Neural progenitor cell (in vitro differentiated cells): ENCODE data around the gene MSL1. TPM values are rescaled to one million over a fixed set of nuclear protein-coding genes. Genes with fewer than 3 reads are reported as not detected.

ENCODE experiments used
- DNase-seq: peaks from one replicate; pipeline ENCODE4 v3.0.0-alpha.2; 2016; ENCODE audit warnings: low spot score
- H2AFZ ChIP-seq: fragments of 200-600 bp; sonication (generic); replicated peaks from 2 replicates; pipeline ENCODE4 v1.6.1; 2016; ENCODE audit warnings: antibody characterized with exemption
- H3F3A ChIP-seq: fragments of 200-600 bp; sonication (generic); 2 replicates; pipeline ENCODE4 v1.6.1; 2016; ENCODE audit warnings: antibody characterized with exemption, low read depth
- H3K27ac ChIP-seq: fragments of 200-600 bp; sonication (generic); 2 replicates; pipeline ENCODE4 v1.5.1; 2016; ENCODE audit warnings: mild to moderate bottlenecking
- H3K27me3 ChIP-seq: fragments of 200-600 bp; sonication (generic); 2 replicates; pipeline ENCODE4 v1.6.1; 2016; ENCODE audit warnings: mild to moderate bottlenecking, moderate library complexity
- H3K36me3 ChIP-seq: fragments of 200-600 bp; sonication (generic); 2 replicates; pipeline ENCODE4 v1.5.1; 2016
- H3K4me1 ChIP-seq: fragments of 200-600 bp; sonication (generic); 2 replicates; pipeline ENCODE4 v1.6.1; 2016; ENCODE audit warnings: mixed run types
- H3K4me2 ChIP-seq: fragments of 200-600 bp; sonication (generic); 2 replicates; pipeline ENCODE4 v1.6.1; 2016
- H3K4me3 ChIP-seq: fragments of 200-600 bp; sonication (generic); 2 replicates; pipeline ENCODE4 v1.5.1; 2016
- H3K79me2 ChIP-seq: fragments of 200-600 bp; sonication (generic); 2 replicates; pipeline ENCODE4 v1.6.1; 2016; ENCODE audit warnings: low read depth
- H3K9ac ChIP-seq: fragments of 200-600 bp; sonication (generic); 2 replicates; pipeline ENCODE4 v1.6.1; 2016
- H3K9me3 ChIP-seq: fragments of 200-600 bp; sonication (generic); 2 replicates; pipeline ENCODE4 v1.5.1; 2016; ENCODE audit warnings: low read depth
- H4K20me1 ChIP-seq: fragments of 200-600 bp; sonication (generic); 2 replicates; pipeline ENCODE4 v1.6.1; 2016; ENCODE audit warnings: low read depth
- H3K27ac Mint-ChIP-seq: 3 replicates; pipeline ENCODE4 v1.8.0; 2021; ENCODE audit warnings: mixed read lengths
- H3K27me3 Mint-ChIP-seq: 2 replicates; pipeline ENCODE4 v1.8.0; 2022; ENCODE audit warnings: low read depth, mild to moderate bottlenecking, inconsistent platforms, moderate library complexity, mixed read lengths; ENCODE audit not compliant: insufficient read depth
- H3K36me3 Mint-ChIP-seq: 3 replicates; pipeline ENCODE4 v1.8.0; 2021; ENCODE audit warnings: mixed read lengths
- H3K4me1 Mint-ChIP-seq: 3 replicates; pipeline ENCODE4 v1.8.0; 2021; ENCODE audit warnings: mixed read lengths
- H3K4me3 Mint-ChIP-seq: 3 replicates; pipeline ENCODE4 v1.8.0; 2021; ENCODE audit warnings: mild to moderate bottlenecking, moderate library complexity, mixed read lengths
- H3K9me3 Mint-ChIP-seq: 3 replicates; pipeline ENCODE4 v1.8.0; 2020; ENCODE audit warnings: mixed read lengths
- EZH2 ChIP-seq: fragments of 200-600 bp; sonication (generic); IDR thresholded peaks from 2 replicates; pipeline ENCODE4 v1.6.1; 2017; ENCODE audit warnings: antibody characterized with exemption, mild to moderate bottlenecking, moderate library complexity
- EZH2phosphoT487 ChIP-seq: fragments of 200-600 bp; sonication (generic); IDR thresholded peaks from 2 replicates; pipeline ENCODE4 v1.6.1; 2017; ENCODE audit warnings: antibody characterized with exemption
- total RNA-seq: library from RNA; depleted of rRNA; stranded (reverse); fragments of >200 nt; gene quantifications from 2 replicates; pipeline ENCODE4 v1.2.3, GENCODE V29; 2015; ENCODE audit warnings: low replicate concordance
- TF ChIP-seq, protein P1 (sequence below): fragments of 200-600 bp; sonication (generic); IDR thresholded peaks from 2 replicates; pipeline ENCODE4 v1.5.1; 2017; ENCODE audit warnings: antibody characterized with exemption, mild to moderate bottlenecking

MSL1 gene
- total RNA-seq, 1 donor from 2014 or later, result 190 TPM

DNA sequence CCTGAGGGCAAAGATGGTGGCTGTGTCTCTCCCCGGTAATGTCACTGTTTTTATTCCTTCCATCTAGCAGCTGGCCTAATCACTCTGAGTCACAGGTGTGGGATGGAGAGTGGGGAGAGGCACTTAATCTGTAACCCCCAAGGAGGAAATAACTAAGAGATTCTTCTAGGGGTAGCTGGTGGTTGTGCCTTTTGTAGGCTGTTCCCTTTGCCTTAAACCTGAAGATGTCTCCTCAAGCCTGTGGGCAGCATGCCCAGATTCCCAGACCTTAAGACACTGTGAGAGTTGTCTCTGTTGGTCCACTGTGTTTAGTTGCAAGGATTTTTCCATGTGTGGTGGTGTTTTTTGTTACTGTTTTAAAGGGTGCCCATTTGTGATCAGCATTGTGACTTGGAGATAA is 50.0 kb downstream of the MSL1 start:
- no peaks in the 10 kb centered on the region for H3K27me3 ChIP-seq
- no peak overlapping the region for H3K4me2 ChIP-seq
- no peak overlapping the region for H3K27ac ChIP-seq
- TF ChIP-seq, protein P1, sequence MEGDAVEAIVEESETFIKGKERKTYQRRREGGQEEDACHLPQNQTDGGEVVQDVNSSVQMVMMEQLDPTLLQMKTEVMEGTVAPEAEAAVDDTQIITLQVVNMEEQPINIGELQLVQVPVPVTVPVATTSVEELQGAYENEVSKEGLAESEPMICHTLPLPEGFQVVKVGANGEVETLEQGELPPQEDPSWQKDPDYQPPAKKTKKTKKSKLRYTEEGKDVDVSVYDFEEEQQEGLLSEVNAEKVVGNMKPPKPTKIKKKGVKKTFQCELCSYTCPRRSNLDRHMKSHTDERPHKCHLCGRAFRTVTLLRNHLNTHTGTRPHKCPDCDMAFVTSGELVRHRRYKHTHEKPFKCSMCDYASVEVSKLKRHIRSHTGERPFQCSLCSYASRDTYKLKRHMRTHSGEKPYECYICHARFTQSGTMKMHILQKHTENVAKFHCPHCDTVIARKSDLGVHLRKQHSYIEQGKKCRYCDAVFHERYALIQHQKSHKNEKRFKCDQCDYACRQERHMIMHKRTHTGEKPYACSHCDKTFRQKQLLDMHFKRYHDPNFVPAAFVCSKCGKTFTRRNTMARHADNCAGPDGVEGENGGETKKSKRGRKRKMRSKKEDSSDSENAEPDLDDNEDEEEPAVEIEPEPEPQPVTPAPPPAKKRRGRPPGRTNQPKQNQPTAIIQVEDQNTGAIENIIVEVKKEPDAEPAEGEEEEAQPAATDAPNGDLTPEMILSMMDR, result no peak
- TF ChIP-seq EZH2, result no peak
- no peak for TF ChIP-seq EZH2phosphoT487
- no peak for DNase-seq
- Mint-ChIP-seq H3K9me3 (no peaks in the 10 kb centered on the region), H3K4me3 (no peak overlapping the region), H3K36me3 (peaks cover 36% of the 10 kb centered on the region), H3K27me3 (peaks cover 2% of the 10 kb centered on the region), H3K27ac (no peak overlapping the region), H3K4me1 (peaks cover 28% of the 10 kb centered on the region)
- no peaks in the 10 kb centered on the region for H3K9me3 ChIP-seq
- H3K9ac ChIP-seq, result no peak overlapping the region
- peaks cover 27% of the 10 kb centered on the region for H4K20me1 ChIP-seq
- peaks cover 3% of the 10 kb centered on the region for H3K79me2 ChIP-seq
- H2AFZ ChIP-seq, result no peak overlapping the region
- H3K36me3 ChIP-seq, result peaks cover 15% of the 10 kb centered on the region
- H3K4me1 ChIP-seq, result peaks cover 22% of the 10 kb centered on the region
- peaks cover 73% of the 10 kb centered on the region for H3F3A ChIP-seq
- H3K4me3 ChIP-seq, result no peak overlapping the region

DNA sequence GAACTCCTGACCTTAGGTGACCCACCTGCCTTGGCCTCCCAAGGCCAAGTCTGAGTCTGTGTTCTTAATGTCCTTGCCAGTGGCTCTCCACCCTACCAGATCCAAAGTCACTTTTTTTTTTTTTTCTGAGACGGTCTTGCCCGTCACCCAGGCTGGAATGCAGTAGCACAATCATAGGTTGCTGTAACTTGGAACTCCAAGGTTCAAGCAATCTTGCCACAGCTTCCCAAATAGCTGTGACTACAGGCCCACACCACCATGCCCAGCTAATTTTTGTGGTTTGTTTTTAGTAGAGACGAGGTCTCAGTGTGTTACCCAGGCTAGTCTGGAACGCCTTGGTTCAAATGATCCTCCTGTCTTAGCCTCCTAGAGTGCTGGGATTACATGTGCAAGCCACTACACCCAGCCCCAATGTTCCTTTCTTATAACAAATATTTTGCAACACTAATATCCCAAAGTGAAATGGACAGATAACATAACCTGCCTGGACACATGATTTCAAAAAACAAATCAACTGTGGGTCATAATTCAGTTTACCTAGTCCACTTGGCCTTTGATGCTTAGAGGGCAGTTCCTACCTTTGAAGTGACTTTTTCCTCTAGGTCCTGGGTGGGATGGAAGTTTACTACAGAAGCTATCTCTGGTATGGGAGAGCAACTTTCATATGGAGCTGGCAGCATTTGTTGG is 51.5 kb downstream of the MSL1 start:
- H3K79me2 ChIP-seq, result peaks cover 3% of the 10 kb centered on the region
- peaks cover 30% of the 10 kb centered on the region for H3K4me1 Mint-ChIP-seq

DNA sequence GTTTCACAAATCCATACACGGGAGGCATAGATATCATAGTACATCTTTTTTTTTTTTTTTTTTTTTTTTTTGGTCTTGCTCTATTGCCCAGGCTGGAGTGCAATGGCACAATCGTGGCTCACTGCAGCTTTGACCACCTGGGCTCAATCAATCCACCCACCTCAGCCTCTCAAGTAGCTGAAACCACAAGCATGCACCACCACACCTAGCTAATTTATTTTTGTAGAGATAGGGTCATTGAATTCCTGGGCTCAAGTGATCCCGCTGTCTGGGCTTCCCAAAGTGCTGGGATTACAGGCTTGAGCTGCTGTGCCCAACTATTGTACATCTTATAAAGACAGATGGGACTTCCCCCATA is 52.0 kb downstream of the MSL1 start:
- Mint-ChIP-seq H3K9me3 (no peaks in the 10 kb centered on the region), H3K27ac (no peak overlapping the region), H3K27me3 (peaks cover under 1% of the 10 kb centered on the region), H3K4me1 (peaks cover 34% of the 10 kb centered on the region), H3K4me3 (no peak overlapping the region), H3K36me3 (peaks cover 27% of the 10 kb centered on the region)
- no peak for DNase-seq
- Histone ChIP-seq H3K27me3 (no peaks in the 10 kb centered on the region), H2AFZ (no peak overlapping the region), H3K4me3 (no peak overlapping the region), H3K79me2 (peaks cover 3% of the 10 kb centered on the region), H3K36me3 (peaks cover 15% of the 10 kb centered on the region), H3K9ac (no peak overlapping the region), H4K20me1 (peaks cover 36% of the 10 kb centered on the region), H3F3A (peaks cover 64% of the 10 kb centered on the region), H3K27ac (no peak overlapping the region), H3K4me2 (no peak overlapping the region), H3K9me3 (no peaks in the 10 kb centered on the region), H3K4me1 (peaks cover 25% of the 10 kb centered on the region)
- TF ChIP-seq EZH2, result no peak
- TF ChIP-seq, protein P1, result no peak
- no peak for TF ChIP-seq EZH2phosphoT487

More for the DNA sequence above, 51.5 kb downstream of the MSL1 start:
- H3K27ac ChIP-seq, result no peak overlapping the region
- Mint-ChIP-seq H3K27me3 (peaks cover 2% of the 10 kb centered on the region), H3K4me3 (no peak overlapping the region), H3K36me3 (peaks cover 28% of the 10 kb centered on the region), H3K27ac (no peak overlapping the region), H3K9me3 (no peaks in the 10 kb centered on the region)
- H3K36me3 ChIP-seq, result peaks cover 15% of the 10 kb centered on the region
- H3K4me3 ChIP-seq, result no peak overlapping the region
- no peaks in the 10 kb centered on the region for H3K27me3 ChIP-seq
- peaks cover 35% of the 10 kb centered on the region for H4K20me1 ChIP-seq
- TF ChIP-seq, protein P1, result no peak
- TF ChIP-seq EZH2 (no peak), EZH2phosphoT487 (no peak)
- no peaks in the 10 kb centered on the region for H3K9me3 ChIP-seq
- no peak overlapping the region for H3K9ac ChIP-seq
- no peak overlapping the region for H3K4me2 ChIP-seq
- no peak for DNase-seq
- H3K4me1 ChIP-seq, result peaks cover 25% of the 10 kb centered on the region
- no peak overlapping the region for H2AFZ ChIP-seq
- H3F3A ChIP-seq, result peaks cover 66% of the 10 kb centered on the region
